GM12874 (cell line): ENCODE results near the gene PKN1.

Source experiments
- TF ChIP-seq, protein P1 (sequence below): IDR thresholded peaks from 2 replicates; pipeline ENCODE4 v1.5.1; 2011; ENCODE audit warnings: low read depth, mild to moderate bottlenecking, control low read depth, low read length, moderate library complexity; ENCODE audit not compliant: insufficient read depth

PKN1 gene

DNA sequence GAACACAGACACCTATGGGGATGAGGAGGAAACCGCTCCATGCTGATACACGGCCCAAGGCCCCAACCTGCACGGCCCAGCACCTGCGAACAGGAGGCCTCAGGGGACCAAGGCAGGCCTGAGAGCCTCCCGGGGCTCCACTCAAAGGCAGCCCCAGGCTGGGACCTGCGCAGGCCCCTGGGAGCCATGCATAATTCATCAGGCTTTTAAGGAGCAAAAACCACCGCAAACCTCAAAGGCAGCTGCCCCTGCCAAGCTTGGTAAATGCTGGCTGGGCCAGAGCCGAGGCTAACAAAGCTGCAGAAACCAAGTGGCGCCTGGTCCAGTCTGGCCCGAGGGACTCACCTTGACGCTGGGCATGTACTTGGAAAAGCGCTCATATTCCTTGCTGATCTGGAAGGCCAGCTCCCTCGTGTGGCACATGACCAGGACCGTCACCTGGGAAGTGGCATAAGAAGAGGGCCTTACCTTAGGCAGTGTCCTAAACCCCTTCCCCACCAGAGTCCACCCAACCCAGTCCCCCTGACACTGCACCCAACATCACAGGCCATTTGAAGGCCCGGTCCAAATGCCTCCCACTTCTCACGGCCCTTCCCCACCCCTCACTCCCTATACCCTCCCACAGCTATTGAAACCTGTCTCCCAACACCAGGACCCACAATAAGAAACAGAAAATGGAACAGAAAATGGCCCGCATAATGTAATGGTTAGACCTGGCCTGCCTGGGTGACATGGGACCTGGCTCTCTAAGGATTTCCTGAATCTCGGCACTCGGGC is 21.8 kb upstream of the PKN1 start:
- TF ChIP-seq, protein P1, sequence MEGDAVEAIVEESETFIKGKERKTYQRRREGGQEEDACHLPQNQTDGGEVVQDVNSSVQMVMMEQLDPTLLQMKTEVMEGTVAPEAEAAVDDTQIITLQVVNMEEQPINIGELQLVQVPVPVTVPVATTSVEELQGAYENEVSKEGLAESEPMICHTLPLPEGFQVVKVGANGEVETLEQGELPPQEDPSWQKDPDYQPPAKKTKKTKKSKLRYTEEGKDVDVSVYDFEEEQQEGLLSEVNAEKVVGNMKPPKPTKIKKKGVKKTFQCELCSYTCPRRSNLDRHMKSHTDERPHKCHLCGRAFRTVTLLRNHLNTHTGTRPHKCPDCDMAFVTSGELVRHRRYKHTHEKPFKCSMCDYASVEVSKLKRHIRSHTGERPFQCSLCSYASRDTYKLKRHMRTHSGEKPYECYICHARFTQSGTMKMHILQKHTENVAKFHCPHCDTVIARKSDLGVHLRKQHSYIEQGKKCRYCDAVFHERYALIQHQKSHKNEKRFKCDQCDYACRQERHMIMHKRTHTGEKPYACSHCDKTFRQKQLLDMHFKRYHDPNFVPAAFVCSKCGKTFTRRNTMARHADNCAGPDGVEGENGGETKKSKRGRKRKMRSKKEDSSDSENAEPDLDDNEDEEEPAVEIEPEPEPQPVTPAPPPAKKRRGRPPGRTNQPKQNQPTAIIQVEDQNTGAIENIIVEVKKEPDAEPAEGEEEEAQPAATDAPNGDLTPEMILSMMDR, result no peak

GRCh38 chr19:14411938-14412245 is 21.2 kb upstream of the PKN1 start:
- TF ChIP-seq, protein P1, result no peak

DNA sequence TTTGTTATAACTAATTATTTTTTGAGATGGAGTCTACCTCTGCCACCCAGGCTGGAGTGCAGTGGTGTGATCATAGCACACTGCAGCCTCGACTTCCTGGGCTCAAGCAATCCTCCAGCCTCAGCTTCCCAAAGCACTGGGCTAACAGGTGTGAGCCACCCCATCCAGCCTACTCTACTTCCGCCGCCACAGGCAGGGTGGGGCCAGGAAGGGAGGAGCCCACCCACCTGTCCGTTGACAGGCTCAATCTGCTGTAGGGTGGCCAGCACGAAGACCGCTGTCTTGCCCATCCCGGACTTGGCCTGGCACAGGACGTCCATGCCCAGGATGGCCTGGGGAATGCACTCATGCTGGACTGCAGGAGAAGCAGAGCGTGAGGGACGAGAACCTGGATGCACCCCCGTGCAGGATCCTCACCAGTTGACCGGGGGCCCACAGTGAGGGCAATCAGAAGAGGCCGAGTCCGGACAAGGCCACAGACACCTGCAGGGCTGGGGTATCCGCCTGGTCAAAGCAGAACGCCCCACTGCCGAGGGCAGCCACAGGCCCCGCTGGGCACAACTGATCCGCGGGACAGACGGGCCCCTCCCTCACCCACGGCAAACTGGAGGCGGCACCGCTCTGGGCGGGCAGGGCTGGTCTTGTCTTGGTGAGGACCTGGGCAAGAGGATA is 20.6 kb upstream of the PKN1 start:
- TF ChIP-seq, protein P1, result no peak

DNA sequence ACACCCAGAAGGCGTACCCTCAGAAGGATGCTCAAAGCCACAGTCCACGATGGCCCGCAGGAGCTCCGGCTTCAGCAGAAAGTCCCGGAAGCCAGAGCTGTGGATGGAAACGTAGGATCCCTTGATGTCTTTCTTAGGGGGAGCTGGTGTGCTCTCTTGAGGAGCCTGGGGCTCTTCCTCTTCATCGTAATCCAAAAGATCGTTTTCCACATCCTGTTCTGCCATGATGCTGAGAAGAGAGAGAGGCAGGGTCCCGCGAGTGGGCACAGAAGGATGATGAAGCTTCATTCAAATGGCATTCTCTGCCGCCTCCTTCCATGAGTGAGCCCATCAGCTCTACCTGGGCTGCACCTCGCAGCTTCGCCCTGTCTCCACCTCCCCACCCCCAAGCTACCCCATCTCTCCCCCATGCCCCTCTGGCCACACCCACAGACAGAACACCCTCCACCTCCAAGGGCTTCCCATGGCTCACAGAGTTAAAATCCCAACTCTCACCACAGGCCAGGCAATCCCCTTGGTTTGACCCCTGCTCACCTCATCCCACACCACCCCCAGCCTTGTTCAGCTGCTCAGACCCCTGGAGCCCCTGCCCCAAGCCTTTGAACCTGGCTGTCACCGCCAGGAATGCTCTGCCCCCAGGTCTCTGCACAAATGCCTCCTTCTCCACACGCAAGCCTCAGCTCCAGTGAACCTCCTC is 20.0 kb upstream of the PKN1 start:
- TF ChIP-seq, protein P1, result no peak

- TF ChIP-seq, protein P1, result no peak
Observed at GRCh38 chr19:14413693-14414181, 19.4 kb upstream of the PKN1 start.

- TF ChIP-seq, protein P1, result no peak
Observed at GRCh38 chr19:14414926-14415690, 18.0 kb upstream of the PKN1 start.

DNA sequence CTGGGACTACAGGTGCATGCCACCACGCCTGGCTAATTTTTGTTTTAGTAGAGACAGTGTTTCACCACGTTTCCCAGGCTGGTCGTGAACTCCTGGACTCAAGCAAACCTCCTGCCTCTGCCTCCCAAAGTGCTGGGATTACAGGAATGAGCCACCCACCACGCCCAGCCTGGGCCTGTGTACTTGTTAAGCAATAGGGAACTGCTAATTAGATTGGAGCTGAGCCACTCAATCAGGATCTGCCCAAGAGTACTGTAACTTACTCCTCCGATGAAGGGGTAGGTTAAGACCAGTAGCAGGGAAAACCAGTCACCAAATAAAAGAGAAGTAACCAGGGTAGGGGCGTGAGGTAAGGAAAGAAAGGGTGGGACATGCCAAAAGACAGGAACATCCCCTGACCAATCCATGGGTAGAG is 16.3 kb upstream of the PKN1 start:
- TF ChIP-seq, protein P1, result no peak
